Measurements from ENCODE around the gene CNPY1.

Gene CNPY1

GRCh38 chr7:155487509-155488482 lies 58.6 kb downstream of the CNPY1 start:
- no peak for DNase-seq

DNA sequence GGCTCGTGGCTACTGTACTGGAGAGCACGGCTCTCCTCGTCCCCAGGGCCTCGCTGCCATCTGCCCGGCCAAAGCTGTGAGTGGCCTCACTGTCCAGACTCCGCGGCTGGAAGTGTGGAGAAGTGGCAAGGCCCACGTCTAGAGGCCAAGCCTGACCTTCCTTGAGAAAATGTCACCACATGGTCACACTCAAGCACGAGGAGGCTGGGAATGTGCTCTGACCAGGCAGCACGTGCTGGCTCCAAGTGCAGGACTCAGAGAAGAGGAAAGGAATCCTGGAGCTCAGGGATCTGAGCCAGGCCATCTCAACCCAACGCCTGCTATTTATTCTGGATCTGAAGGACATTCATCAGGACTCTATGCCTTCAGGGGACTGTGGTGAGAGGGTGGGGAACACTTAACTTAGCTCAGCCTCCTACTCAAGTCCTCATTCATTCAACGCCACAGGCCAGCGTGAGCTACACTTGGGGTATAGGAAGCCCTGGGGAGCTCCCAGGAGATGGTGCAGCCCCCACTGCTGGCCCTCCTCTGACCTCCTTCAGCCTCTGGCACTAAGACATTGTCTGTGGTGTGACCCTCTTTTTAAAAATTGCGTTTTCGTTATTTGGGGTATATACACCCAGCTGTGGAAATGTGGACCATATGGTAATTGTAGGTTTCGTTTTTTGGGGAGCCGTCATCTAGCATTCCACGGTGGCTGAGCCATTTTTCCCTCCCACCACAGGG lies 59.4 kb downstream of the CNPY1 start:
- no peak for DNase-seq

DNA sequence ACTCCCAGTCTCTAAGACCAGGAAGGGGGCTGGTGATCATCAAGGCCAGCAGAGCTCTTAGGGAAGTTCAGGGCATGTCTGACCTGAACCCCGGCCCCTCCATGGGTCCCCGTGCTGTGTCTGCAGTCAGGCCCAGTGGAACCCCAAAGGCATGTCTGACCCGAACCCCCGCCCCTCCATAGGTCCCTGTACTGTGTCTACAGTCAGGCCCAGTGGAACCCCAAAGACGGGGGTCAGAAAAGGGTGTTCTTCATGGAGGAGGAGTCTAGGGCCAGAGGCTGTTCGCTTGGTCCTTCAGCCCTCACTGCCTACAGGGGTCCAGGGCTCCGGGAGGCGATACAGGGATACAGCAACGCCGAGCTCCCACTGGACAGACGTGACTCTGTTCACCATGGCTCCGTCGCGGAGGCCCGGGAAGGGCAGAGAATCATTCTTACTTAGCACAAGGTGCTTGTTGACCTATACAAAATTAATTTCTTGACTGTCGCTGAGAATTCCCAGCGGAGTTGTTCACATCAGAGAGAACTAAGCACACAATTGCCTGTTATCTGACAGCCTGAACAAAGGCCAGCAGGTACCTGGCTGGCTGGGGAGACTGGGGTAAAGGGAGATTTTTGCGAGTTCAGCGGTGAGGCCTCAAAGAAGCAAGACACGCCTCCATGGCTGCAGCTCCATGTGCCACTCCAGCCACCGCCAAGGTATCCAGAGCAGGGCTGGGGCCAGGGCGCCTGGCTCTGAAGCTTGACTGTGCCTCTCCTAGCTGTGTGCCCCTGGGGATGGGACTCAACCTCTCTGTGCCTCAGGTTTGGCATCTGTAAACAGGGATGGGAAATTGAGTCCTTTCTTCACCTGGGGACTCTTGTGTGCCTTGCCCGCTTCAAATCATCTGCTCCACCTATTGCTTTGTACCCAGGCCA lies 61.6 kb downstream of the CNPY1 start:
- DNase-seq, result no peak

DNA sequence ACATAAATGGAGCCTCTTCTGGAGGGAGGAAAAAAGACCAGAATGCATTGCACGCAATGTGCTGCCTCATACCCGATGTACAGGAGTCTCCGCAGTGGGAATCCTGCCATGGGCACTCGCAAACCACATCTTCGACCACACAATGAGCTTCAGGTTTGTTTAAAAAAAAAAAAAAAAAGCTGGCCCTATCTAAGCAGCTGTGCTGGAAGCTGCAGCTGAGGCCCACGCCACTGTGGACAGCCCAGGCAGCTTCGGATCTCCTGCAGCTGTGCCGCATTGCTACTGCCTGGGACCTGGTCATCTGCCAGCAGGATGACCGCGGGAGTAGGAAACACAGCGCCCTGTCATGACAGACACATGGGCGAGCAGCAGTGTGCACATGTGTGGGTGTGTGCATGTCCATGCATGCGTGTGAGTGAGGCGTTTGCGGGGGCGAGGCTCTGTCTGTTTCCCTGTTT lies 62.5 kb downstream of the CNPY1 start:
- no peak for DNase-seq

- no peak for DNase-seq
Observed at GRCh38 chr7:155483245-155483644, 63.1 kb downstream of the CNPY1 start.

DNA sequence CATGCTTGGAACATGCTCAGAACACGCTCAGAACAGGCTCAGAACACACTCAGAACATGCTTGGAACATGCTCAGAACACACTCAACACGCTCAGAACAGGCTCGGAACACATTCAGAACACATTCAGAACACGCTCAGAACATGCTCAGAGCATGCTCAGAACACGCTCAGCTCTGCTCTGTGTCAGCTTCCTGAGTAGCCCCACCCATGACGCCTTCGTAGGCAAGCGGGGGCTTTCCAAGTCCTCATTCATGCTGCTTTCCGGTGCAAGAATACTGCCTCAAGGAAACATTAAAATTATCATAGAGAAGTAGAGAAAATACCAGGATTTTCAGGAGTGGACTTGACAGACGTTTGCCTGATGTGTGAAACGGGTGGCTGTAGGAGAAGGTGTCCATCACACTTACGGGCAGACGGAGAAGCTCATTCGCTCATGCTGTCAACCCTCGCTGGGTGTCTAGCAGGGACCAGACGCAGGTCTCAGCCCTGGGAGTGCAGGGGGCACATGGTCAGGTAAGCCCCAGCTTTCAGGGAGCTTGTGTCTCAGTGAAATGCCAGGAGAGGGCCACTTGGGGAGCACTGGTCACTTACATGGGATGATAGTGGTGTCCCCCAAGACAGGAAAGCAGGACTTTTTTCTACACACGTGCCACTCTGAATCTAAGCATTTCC lies 63.7 kb downstream of the CNPY1 start:
- no peak for DNase-seq

- no peak for DNase-seq
Observed at GRCh38 chr7:155481764-155482163, 64.6 kb downstream of the CNPY1 start.

DNA sequence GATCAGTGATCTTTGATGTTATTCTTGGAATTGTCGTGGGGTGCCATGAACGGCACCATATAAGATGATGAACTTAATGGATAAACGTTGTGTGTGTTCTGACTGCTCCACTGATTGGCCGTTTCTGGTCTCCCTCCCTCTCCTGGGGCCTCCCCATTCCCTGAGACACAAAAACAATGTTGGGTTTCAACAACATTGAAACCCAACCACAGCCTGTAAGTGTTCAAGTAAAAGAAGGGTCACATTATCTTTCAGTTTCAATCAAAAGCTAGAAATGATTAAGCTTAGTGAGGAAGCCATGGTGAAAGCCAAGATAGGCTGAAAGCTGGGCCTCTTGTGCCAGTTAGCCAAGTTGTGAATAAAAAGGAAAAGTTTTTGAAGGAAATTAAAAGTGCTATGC lies 68.9 kb downstream of the CNPY1 start:
- DNase-seq, result no peak

- DNase-seq, result no peak
Observed at GRCh38 chr7:155471718-155472117, 74.6 kb downstream of the CNPY1 start.

GRCh38 chr7:155470686-155471638 lies 75.4 kb downstream of the CNPY1 start:
- DNase-seq, result no peak

DNA sequence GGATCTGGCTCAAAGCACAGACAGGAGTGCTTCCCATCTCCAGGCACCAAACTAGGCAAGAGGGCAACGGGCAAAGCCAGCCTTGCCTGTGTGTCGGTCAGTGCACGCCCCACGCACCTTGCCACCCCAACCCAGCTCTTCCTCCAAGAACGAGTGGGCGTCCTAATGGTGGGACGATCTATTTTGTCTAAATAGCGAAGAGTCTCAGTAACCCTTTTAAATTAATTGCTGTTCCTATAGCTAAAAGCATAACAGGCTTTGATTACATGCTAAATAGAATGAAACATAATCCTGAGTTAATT lies 76.2 kb downstream of the CNPY1 start:
- no peak for DNase-seq

- no peak for DNase-seq
Observed at GRCh38 chr7:155469311-155470185, 76.8 kb downstream of the CNPY1 start.

GRCh38 chr7:155468785-155469148 lies 77.6 kb downstream of the CNPY1 start:
- no peak for DNase-seq

DNA sequence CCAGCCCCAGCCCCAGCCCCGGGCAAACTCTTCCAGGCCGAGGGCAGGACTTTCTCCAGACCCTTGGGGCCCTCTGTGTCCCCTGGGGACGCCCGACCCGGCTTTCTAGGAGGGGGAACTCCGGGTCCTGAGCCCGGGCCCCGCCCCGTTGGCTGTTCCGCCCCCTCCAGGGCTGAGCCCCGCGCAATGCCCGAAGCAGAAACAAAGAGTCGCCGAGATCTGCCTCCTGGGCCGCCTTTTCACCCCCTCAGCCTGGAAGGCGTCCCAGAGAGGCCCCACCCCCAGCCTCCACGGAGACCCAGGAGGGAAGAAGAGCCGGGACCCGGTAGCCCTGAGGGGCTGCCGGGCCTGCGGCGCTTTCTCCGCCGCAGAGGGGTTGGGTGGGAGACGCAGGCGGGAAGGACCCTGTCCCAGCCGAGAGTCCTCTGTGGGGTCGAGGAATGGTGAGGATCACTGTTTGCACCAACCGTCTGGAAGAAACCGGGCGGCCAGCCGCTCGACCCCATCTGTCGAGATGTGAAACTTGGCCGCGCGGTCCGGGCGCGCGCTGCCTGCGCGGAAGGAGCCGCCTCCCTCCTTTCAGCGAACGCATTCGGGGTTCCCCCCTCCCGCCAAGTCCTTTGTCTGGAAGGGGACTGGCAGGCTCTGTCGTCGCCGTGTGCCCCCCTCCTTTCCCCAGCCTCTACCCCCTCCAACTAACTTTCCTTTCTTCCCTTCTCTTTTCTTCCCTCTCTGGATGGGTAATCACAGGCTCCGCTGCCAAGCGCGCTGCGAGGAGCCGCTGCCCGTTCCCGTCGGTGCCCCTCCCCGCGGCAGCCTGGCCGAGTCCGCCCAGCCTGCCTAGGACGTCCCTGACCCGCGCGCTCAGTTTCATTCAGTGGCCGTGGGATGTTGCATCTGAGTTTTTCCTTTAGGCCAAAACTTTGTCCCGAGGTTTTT lies 78.2 kb downstream of the CNPY1 start:
- no peak for DNase-seq

GRCh38 chr7:155466814-155467733 lies 79.3 kb downstream of the CNPY1 start:
- DNase-seq, result no peak

- DNase-seq, result no peak
Observed at GRCh38 chr7:155466142-155466813, 80.1 kb downstream of the CNPY1 start.

DNA sequence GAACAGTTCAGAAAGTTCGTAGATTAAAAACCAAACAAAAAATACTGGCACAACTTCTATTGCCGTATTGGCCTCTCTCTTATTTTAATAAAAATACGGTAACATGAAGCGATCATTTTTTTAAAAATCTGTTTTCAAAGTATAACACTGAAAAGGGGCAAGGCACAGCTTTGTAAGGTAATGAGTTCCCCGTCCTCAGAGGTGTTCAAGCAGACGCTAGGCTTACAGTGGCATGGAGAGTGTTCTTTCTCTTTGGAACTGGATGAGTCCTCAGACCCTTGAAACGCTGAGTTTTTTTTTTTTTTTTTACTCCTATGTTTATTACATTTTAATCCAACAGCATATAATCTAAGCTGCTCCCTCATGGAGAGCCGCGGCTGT lies 80.6 kb downstream of the CNPY1 start:
- DNase-seq, result no peak
